ENCODE measurements around the gene GABRR3. TPM values are rescaled to one million over a fixed set of nuclear protein-coding genes. Genes with fewer than 3 reads are reported as not detected.

GABRR3 gene
- total RNA-seq, 2 donors from 2014 or later, result not detected

DNA sequence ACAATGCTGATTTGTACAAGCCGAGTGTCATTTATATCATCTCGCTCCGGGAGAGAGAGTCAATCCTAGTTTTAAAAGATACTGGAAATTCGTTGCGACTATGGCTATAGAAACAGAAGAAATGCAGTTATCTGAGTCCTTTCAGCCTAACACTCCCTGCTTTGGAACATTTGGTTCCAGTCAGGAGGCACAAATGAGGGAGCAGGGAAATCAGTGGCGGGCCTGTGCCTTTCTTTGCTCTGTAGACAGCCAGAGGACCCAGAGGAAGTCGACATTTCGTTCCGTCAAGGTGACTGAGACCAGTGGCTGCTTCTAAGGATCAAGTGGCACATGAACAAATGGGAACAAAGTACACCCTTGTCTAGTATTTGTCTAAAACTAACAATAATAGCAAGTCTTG is 62.1 kb downstream of the GABRR3 start:
- DNase-seq, result no peak
- Histone ChIP-seq H3K9me3 (no peaks in the 10 kb centered on the region), H3K36me3 (no peaks in the 10 kb centered on the region), H3K27ac (peak overlapping the region; percentile 80), H3K4me3 (peak overlapping the region; percentile 77), H3K27me3 (no peaks in the 10 kb centered on the region), H3K9ac (ENCODE audit: low read depth in 2 of 2, low read length in 2 of 2) (no peak overlapping the region), H3K4me1 (peaks cover 4% of the 10 kb centered on the region)
- intact Hi-C loops (cut with DNase I), result loop anchor here (10.0 kb wide), 1 partner anchor 148 kb away; the partner anchor contains the start of gene CRYBG3
- TF ChIP-seq CTCF (IDR thresholded peaks at IDR 0.05), result no peak

DNA sequence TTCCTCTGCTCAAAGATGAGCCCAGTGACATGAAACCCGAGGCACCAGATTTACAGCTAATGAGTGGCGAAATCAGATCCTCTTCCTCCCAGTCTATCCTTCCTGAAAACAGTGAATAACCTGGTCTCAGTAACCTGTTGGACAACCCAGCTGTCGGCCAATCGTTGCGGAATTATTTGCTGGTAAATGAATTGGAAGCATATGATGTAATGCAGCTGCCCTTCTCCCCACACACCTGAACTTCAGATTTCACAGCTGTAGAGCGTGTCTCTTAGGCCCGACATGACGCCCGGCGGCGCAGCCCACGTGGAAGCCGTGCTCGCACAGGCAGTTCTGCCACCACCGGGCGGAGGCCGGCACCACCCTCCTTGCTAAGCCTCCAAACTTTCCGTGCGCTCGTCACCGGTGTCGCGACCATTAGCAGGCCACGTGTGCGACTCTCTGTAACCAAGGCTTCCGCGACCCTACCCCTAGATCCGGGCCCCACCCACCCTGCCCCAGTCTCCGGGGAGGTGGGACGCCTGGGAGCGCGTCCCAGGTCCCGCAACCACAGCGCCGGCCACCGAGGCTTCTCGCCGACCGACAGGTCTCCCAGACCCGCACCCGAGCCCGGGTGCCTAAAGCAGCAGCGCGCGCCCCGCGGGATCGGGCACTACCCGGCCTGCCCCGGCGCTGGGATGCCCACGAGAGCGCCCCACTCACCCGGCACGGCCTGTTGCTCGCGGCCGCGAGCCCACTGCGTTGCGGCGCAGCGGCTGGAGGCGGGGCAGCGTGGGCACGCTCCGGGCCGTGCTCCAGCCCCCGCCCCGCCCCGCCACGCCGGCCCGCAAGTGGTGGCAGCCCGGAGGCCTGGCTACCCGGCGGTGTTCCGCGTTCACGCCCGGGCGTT is 63.2 kb downstream of the GABRR3 start, which contains the start of gene RIOX2:
RIOX2 (minus strand) TSS at position 753 of the 889 bp plus-strand sequence. CDS start 4,838 bp downstream, outside the sequence.
- intact Hi-C loops (cut with DNase I), result loop anchor here (10.0 kb wide), 1 partner anchor 147 kb away; the partner anchor contains the start of gene CRYBG3
- TF ChIP-seq CTCF (IDR thresholded peaks at IDR 0.05), result no peak

DNA sequence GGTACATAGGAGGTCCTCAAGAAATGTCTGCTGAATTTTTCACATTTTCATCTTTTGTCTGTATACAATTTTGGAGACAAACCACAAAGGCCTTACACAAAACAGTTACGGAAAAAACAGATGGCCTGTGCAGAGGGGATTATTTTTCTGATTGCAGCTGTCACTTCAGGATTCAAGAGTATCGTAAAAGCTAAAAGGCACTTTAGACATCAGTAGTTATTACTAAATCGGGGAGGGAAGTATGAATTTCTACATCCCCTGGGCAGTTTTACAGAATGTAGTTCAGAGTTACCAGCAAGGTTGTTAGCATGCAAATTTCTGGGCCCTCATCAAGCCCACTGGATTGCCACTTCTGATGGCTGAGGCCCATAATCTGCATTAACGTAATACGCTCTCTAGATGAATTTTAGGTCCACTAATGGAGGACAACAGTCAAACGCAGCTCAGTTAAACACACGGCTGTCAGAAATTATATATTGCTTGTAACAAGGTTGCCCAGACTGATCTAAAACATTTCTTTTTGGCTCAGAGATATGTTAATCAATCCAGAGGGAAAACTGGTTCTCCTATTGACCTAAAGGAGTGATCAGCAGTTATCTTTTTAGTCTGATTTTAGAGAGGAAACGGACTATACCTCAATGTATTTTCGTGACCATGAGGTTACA is 64.0 kb downstream of the GABRR3 start:
- H3K9ac ChIP-seq (ENCODE audit: low read depth in 2 of 2, low read length in 2 of 2), result peak overlapping the region; percentile 75
- H3K4me1 ChIP-seq, result peaks cover 4% of the 10 kb centered on the region
- intact Hi-C loops (cut with DNase I), result loop anchor here (10.0 kb wide), 1 partner anchor 146 kb away; the partner anchor contains the start of gene CRYBG3
- no peaks in the 10 kb centered on the region for H3K27me3 ChIP-seq
- no peak for DNase-seq
- peak overlapping the region; percentile 80 for H3K27ac ChIP-seq
- H3K4me3 ChIP-seq, result peak overlapping the region; percentile 77
- no peak for TF ChIP-seq CTCF (IDR thresholded peaks at IDR 0.05)
- no peaks in the 10 kb centered on the region for H3K36me3 ChIP-seq
- no peaks in the 10 kb centered on the region for H3K9me3 ChIP-seq

More for the DNA sequence above, 63.2 kb downstream of the GABRR3 start, which contains the start of gene RIOX2:
- peak within 1 kb of the TSS; percentile 80 for H3K27ac ChIP-seq
- peak within 1 kb of the TSS; percentile 77 for H3K4me3 ChIP-seq
- H3K27me3 ChIP-seq, result no peaks in the 10 kb centered on the region
- H3K9me3 ChIP-seq, result no peaks in the 10 kb centered on the region
- H3K36me3 ChIP-seq, result no peaks in the 10 kb centered on the region
- peak; percentile 80 for DNase-seq
- H3K9ac ChIP-seq (ENCODE audit: low read depth in 2 of 2, low read length in 2 of 2), result peak within 1 kb of the TSS; percentile 75
- peaks cover 4% of the 10 kb centered on the region for H3K4me1 ChIP-seq

GRCh38 chr3:97970156-97970555 is 65.0 kb downstream of the GABRR3 start:
- DNase-seq, result no peak
- no peak overlapping the region for H3K4me3 ChIP-seq
- H3K9ac ChIP-seq (ENCODE audit: low read depth in 2 of 2, low read length in 2 of 2), result no peak overlapping the region
- H3K9me3 ChIP-seq, result no peaks in the 10 kb centered on the region
- TF ChIP-seq CTCF (IDR thresholded peaks at IDR 0.05), result no peak
- no peaks in the 10 kb centered on the region for H3K27me3 ChIP-seq
- H3K36me3 ChIP-seq, result no peaks in the 10 kb centered on the region
- peaks cover 4% of the 10 kb centered on the region for H3K4me1 ChIP-seq
- no peak overlapping the region for H3K27ac ChIP-seq
- intact Hi-C loops (cut with DNase I), result loop anchor here (10.0 kb wide), 1 partner anchor 145 kb away; the partner anchor contains the start of gene CRYBG3

GRCh38 chr3:97969541-97969940 is 65.6 kb downstream of the GABRR3 start:
- no peak for TF ChIP-seq CTCF (IDR thresholded peaks at IDR 0.05)
- Histone ChIP-seq H3K27ac (no peak overlapping the region), H3K36me3 (no peaks in the 10 kb centered on the region), H3K9me3 (no peaks in the 10 kb centered on the region), H3K4me1 (peaks cover 4% of the 10 kb centered on the region), H3K9ac (ENCODE audit: low read depth in 2 of 2, low read length in 2 of 2) (no peak overlapping the region), H3K27me3 (no peaks in the 10 kb centered on the region), H3K4me3 (no peak overlapping the region)
- intact Hi-C loops (cut with DNase I), result no loop called here
- no peak for DNase-seq
